ENCODE measurements around the gene MACROD2. TPM values are rescaled to one million over a fixed set of nuclear protein-coding genes. Genes with fewer than 3 reads are reported as not detected.

MACROD2 gene
- total and polyA plus RNA-seq, 7 donors: 0.20 to 4.8 (median 0.87) TPM

DNA sequence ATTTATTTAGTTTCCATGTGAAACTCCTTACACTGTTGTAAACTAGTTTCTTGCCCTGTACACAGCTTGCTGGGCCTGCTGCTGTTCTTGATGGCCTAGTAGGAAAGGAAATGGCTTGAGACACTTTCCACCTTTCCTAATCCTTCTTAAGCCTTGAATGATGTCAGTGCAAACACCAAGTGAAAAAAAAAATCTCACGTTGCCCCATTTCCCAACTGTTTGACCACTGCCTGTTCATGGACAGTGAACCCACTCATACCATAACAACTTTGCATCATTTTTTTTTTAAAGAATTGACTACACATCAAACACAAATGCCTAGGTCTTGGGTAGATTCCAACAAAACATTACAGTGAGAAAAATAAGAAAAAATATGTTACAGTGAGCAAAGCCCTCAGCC is 995.7 kb downstream of the MACROD2 start:
- Histone ChIP-seq H3K27me3 (ENCODE audit: insufficient read depth in 3 of 3, low read length in 2 of 3) (no peaks in the 10 kb centered on the region), H3K9me3 (no peaks in the 10 kb centered on the region), H3K27ac (no peak overlapping the region), H3K4me1 (no peaks in the 10 kb centered on the region), H3K4me3 (no peak overlapping the region), H3K36me3 (ENCODE audit: insufficient read depth in 1 of 2, low read depth in 1 of 2) (no peaks in the 10 kb centered on the region)
- intact Hi-C loops (cut with DNase I): no loop called here
- WGBS, 3 donors: 41 to 49% (median 42%) methylated on average over 1 of the region's 1 CpG
- TF ChIP-seq, protein P1, sequence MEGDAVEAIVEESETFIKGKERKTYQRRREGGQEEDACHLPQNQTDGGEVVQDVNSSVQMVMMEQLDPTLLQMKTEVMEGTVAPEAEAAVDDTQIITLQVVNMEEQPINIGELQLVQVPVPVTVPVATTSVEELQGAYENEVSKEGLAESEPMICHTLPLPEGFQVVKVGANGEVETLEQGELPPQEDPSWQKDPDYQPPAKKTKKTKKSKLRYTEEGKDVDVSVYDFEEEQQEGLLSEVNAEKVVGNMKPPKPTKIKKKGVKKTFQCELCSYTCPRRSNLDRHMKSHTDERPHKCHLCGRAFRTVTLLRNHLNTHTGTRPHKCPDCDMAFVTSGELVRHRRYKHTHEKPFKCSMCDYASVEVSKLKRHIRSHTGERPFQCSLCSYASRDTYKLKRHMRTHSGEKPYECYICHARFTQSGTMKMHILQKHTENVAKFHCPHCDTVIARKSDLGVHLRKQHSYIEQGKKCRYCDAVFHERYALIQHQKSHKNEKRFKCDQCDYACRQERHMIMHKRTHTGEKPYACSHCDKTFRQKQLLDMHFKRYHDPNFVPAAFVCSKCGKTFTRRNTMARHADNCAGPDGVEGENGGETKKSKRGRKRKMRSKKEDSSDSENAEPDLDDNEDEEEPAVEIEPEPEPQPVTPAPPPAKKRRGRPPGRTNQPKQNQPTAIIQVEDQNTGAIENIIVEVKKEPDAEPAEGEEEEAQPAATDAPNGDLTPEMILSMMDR (IDR thresholded peaks at IDR 0.05): no peak
- DNase-seq (no peak), ATAC-seq (no peak)

- TF ChIP-seq, protein P1 (IDR thresholded peaks at IDR 0.05): no peak
- H3K4me3 ChIP-seq: no peak overlapping the region
- no peak overlapping the region for H3K27ac ChIP-seq
- no peaks in the 10 kb centered on the region for H3K4me1 ChIP-seq
- DNase-seq: no peak
- no peaks in the 10 kb centered on the region for H3K9me3 ChIP-seq
- H3K27me3 ChIP-seq (ENCODE audit: insufficient read depth in 3 of 3, low read length in 2 of 3): no peaks in the 10 kb centered on the region
- intact Hi-C loops (cut with DNase I): no loop called here
- H3K36me3 ChIP-seq (ENCODE audit: insufficient read depth in 1 of 2, low read depth in 1 of 2): no peaks in the 10 kb centered on the region
- ATAC-seq: no peak
Observed at GRCh38 chr20:14992153-14992552, 996.8 kb downstream of the MACROD2 start.

GRCh38 chr20:14992961-14993360 is 997.6 kb downstream of the MACROD2 start:
- peaks cover 4% of the 10 kb centered on the region for H3K9me3 ChIP-seq
- intact Hi-C loops (cut with DNase I): no loop called here
- TF ChIP-seq, protein P1 (IDR thresholded peaks at IDR 0.05): no peak
- ATAC-seq (no peak), DNase-seq (no peak)
- H3K27me3 ChIP-seq (ENCODE audit: insufficient read depth in 3 of 3, low read length in 2 of 3): no peaks in the 10 kb centered on the region
- no peaks in the 10 kb centered on the region for H3K4me1 ChIP-seq
- H3K27ac ChIP-seq: no peak overlapping the region
- no peaks in the 10 kb centered on the region for H3K36me3 ChIP-seq (ENCODE audit: insufficient read depth in 1 of 2, low read depth in 1 of 2)
- WGBS, 3 donors: 11 to 24% (median 15%) methylated on average over 2 of the region's 2 CpGs
- no peak overlapping the region for H3K4me3 ChIP-seq

DNA sequence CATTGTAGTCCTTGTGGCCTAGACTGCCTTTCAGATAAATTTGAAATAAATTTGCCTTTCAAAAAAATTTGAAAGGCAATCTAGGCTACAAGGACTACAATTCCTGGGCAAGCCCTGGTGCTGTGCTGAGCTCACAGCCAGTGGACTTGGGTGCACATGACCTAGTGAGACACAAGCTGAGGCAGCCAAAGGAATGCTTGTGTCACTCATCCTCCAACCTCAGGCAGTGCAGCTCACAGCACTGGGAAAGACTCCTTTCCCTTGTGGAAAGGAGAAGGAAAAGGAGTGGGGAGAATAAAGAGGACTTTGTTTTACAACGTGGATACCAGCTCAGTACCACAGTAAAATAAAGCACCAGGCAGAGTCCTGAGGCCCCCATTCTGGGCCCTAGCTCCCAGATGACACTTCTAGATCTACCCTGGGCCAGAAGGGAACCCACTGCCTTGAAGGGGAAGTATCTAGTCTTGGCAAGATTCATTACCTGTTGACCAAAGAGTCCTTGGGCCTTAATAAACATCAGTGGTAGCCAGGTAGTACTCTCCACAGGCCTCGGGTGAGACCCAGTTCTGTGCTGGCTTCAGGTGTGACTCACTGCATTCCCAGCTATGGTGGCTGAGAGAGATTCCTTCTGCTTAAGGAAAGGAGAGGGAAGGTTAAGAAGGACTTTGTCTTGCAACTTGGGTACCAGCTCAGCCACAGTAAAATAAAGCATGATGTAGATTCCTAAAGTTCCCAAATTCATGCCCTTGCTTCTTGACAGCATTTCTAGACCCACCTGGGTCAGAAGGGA is 1001.8 kb downstream of the MACROD2 start:
- no peak overlapping the region for H3K4me3 ChIP-seq
- peaks cover 4% of the 10 kb centered on the region for H3K9me3 ChIP-seq
- TF ChIP-seq, protein P1 (IDR thresholded peaks at IDR 0.05): no peak
- H3K4me1 ChIP-seq: no peaks in the 10 kb centered on the region
- intact Hi-C loops (cut with DNase I): loop anchor here in 1 of 2 donors (2.0 kb wide), 1 partner anchor 40 kb away; no protein-coding TSS in a partner anchor
- ATAC-seq (no peak), DNase-seq (no peak)
- 76 to 93% (median 82%) methylated on average over 2 of the region's 2 CpGs for WGBS, 3 donors
- no peaks in the 10 kb centered on the region for H3K36me3 ChIP-seq (ENCODE audit: insufficient read depth in 1 of 2, low read depth in 1 of 2)
- H3K27me3 ChIP-seq (ENCODE audit: insufficient read depth in 3 of 3, low read length in 2 of 3): no peaks in the 10 kb centered on the region
- H3K27ac ChIP-seq: no peak overlapping the region

Data from psoas muscle (tissue), 8 donors.